SHP77 (cell line): ENCODE results near the gene CIAO3.
A peak's percentile ranks its signal among the peaks of the same experiment; 100 is the strongest.

Experiments used
- DNase-seq, 2 experiments: peaks; one replicate each; lab custom pipeline; 2025; lab: John Stamatoyannopoulos, UW

CIAO3 gene

DNA sequence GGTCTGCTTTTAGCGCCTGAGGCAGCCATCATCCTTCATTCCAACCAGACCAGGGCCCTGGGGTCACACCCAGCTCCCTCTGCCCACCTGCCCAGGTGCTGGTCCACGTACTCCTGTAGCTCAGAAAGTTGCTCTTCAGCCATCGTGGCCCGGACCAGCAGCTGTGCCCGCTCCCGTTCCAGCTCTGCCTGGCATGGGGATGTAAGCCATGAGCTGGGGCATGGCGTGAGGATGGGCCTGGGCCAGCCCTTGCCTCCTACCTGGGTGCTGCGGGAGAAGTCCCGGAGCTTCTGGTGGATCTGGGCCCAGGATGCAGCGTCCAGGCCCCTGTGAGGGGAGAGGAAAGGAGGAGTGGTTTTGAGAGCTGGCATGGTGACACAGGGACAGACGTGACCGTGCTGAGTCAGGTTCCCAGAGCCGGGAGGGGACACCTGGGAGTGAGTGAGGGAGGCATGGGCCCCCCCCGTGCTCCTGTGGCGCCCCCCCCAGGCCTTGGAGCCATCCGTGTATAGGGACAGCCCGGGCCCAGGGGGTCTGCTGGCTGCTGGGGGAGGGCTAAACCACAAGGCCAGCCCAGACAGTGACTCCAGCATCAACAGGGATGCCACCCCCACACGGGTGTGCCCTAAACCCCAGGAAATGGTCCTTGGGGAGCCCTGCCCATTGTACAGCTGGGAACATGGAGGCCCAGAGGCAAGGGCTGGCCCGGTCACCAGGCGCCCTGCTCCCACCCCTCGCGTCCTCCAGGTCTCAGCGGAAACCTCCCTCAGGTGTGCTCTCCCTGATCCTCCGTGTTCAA, 17.8 kb downstream of the CIAO3 start:
- DNase-seq = no peak

DNA sequence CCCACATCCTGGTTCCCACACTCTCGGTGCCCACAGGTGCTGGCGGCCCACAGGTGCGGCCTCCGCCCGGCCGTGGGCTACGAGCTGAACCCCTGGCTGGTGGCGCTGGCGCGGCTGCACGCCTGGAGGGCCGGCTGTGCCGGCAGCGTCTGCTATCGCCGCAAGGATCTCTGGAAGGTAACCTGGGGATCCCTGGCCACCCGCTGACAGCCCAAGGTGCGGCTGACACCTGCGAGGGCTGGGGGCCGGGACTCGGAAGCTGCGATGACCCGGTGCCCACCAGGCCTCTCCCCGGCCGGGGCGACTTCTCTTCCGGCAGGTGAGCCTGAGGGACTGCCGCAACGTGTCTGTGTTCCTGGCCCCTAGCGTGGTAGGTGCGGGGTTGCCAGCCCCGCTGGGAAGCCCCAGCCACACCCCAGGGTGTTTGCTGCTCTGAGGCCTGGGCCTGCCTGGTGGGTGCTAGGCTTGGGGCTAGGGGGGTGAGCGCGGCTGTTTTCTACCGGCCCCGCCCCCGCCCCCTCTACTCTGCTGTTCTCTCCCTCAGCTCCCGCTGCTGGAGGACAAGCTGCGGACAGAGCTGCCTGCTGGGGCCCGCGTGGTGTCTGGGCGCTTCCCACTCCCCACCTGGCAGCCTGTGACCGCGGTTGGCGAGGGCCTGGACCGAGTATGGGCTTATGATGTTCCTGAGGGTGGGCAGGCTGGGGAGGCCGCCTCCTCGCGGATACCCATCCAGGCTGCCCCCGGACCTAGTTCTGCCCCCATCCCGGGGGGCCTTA, 18.8 kb downstream of the CIAO3 start:
- no peak for DNase-seq

DNA sequence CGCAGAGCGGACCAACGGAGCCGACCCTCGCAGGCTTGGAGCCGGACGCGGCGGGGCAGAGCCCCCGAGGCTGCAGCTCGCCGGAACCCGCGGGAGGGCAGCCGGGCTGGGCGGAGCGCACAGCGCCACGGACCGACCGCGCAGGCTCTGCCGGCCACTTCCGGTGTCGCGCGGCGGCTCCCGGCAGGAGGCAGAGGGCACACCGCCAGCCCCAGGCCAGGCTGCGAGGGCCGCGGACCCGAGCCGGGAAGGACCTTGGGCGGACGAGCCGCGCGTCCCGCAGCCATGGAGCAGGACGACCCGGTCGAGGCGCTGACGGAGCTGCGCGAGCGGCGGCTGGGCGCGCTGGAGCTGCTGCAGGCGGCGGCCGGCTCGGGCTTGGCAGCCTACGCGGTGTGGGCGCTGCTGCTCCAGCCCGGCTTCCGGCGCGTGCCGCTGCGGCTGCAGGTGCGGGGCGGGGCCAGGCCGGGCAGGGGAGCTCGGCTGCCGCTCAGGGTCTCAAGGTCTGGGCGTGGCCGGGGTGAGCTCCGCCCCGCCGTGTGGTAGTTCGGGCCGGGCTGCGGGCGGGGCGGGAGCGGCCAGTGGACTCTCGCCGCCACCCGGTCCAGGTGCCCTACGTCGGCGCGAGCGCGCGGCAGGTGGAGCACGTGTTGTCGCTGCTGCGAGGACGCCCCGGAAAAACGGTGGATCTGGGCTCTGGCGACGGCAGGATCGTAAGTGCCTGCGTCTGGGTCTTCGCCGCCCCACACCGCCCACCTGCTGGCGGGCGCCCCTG, 19.6 kb downstream of the CIAO3 start, which contains the start of gene ANTKMT:
TSS of gene ANTKMT (plus strand) at position 157 of the 775 bp plus-strand sequence. CDS start at position 286, 129 bp downstream.
- peak; percentile 81 to 92 for DNase-seq

DNA sequence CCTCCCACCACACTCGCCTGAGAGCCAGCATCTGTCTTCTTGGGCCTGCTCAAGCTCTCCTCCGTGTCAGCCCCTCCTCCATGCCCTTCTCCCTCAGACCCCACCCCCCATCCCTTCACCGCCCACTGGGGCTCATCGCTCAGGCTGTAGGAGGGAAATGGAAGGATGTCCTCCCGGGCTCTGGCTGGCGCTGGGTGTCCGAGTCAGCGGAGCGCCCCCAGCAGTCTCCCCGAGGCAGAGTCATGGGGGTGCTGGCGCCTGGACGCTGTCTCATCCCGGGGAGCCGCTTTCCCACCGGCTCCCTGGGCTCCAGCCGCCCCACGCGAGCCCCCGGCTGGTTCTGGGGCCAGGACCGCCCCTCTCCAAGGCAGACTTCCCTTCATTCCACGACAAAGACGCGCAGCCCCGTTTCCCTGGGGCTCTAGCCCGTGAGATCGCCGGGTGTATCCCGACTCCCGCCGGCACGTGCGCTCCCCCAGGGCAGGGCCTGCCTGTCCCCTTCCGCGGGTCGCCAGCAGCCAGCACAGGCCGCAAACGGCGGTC, 20.3 kb downstream of the CIAO3 start:
- DNase-seq = peak; percentile 71 to 83

DNA sequence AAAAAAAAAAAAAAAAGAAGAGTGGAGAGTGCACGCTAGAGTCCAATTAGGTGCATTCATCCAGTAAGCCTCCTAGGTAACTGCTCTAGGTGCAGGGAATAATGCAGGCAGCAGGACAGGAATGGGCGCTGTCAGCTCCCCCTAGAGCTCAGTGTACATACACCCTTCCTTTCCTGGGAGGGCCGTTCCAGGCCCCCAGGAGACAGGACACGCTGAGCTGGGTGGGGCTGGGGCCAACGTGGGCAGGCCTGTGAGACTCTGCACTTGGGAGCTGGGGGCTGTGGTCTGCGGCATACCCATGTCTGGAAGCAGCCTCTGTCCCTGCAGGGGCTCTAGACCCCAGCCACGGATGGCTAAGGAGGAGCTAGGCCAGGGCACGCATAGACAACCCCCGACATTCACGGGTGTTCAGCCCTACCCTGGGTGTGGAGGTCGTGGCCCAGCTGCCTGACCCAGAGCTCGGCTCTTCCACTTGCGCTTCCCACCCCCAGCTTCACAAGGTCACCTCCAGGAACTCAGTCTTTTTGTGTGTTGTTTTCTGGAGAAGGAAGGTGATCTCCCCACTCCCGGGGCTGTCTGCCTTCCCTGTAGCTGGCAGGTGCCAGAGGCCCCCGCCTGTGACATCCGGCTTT, 20.9 kb downstream of the CIAO3 start:
- peak in 1 of 2 experiments; percentile 49 for DNase-seq

DNA sequence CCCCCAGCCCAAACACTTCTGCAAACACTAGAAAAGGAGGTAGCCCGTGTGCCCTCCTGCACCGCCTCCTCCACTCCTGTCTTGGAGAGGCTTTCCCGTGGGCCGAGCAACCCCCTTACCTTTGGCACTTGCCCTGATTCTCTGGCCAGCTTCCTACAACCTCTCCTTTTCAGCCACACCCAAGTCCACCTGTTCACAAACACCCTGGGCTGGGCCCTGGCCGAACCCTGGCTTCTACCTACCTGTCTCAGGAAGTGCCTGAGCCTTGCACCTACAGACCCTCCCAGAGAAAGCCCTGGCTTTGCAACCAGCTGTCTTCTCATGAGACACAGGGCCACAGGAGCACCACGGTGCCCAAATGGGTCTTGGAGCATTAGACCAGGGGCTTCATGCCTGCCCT, 21.9 kb downstream of the CIAO3 start:
- no peak for DNase-seq

DNA sequence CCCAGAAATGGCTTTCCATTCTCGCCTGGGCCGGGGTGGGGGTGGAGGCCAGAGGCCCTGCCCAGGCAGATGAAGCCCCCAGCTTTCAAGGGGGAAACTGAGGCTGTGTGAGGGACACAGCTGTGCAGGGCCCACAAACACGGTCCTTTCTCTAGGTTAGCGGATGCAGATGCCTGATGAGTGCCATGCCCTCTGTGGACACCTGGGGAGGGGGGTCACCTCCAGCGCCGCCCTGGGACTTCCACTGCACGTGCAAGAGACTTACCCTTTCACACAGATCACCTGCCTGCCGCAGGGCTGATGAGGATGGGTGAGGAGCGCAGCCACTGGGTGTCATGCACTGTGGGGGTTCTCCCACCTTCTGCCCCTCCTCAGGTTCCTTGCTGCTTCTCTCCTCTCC, 22.4 kb downstream of the CIAO3 start:
- no peak for DNase-seq

DNA sequence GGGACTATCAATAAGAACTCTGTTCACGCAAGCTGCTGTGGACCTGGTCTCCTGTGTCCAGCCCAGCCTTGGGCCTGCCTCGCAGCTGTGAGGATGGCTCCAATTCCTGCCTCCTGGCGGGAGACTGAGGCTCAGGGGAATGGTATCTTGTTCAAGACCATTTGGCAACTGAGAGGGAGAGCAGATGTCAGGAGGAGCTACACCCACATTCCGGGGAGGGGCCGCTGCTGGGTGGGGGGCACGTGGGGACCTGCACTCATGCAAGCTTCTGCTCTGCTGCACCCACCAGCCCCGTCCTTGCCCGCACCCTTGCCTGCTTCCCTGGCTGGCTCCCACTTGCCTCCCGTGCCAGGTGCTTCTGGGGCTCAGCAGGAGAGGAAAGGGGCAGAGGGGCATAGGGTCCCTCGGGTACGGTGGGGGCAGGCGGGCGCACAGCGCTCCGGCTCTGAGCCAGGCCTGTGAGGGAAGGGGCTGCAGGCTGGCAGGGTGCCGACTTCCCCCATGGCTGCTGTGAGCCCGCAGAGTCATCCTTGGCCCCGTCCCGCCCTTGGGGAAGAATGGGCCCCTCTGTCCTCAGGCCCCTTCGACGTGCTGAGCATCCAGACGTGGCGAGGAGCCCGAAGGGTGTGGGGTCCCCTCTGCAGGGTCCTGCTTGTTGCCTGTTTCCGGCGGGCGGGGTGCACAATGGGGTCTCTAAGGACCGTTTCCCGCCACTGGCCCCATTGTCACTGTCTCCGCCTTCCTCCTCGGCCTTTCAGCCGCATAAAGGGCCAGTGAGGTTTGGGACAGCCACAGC, 23.1 kb downstream of the CIAO3 start:
- no peak for DNase-seq

DNA sequence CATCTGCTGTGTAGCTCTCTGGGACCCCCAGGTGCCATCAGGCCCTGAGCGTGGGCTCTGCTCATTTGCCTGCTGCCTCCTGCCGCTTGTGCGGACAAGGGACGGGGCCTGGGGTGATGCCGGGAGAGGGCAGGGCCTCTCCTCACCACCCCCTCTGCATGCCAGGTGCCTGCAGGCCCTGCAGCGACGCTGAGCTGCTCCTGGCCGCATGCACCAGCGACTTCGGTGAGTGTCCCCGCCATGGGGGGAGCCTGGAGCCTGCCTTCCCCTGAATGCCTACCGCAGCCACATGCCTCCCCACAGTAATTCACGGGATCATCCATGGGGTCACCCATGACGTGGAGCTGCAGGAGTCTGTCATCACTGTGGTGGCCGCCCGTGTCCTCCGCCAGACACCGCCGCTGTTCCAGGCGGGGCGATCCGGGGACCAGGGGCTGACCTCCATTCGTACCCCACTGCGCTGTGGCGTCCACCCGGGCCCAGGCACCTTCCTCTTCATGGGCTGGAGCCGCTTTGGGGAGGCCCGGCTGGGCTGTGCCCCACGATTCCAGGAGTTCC, 23.9 kb downstream of the CIAO3 start:
- DNase-seq = no peak

DNA sequence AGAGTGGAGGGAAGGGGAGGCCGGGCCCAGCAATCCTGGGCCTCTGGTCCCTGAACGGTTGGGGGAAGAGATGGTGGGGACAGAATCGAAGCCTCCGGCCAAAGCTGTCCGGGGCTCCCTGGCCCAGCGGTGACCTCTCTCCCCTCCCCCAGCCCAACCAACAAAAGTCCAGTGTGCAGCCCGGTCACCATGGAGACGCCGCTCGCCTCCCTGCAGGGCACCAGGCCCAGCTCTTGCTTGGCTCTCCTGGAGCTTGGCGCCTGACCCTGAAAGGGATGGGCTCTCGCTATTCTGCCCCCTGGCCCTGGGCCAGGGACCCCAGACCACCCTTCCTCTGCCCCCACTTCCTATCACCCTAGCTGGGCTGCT, 24.6 kb downstream of the CIAO3 start:
- DNase-seq = peak in 1 of 2 experiments; percentile 26

DNA sequence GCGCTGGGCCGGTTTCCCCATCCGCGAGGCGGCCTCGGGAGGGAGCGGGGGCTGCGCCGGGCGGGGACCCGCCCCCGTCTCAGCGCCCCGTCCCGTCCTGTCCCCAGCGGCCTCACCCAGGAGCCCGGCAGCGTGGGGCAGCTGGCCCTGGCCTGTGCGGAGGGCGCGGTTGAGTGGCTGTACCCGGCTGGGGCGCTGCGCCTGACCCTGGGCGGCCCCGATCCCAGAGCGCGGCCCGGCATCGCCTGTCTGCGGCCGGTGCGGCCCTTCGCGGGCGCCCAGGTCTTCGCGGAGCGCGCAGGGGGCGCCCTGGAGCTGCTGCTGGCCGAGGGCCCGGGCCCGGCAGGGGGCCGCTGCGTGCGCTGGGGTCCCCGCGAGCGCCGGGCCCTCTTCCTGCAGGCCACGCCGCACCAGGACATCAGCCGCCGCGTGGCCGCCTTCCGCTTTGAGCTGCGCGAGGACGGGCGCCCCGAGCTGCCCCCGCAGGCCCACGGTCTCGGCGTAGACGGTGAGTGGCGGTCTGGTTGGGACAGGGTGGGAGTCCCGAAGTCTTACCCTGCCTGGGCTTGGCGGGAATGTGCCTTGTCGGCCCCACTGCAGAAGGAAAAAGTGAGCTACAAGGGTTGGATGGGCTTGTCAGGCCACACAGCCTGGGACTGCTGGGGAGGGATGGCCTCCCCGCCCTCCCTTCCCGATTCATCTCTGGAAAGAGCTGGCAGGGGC, 25.2 kb downstream of the CIAO3 start:
- DNase-seq = no peak

DNA sequence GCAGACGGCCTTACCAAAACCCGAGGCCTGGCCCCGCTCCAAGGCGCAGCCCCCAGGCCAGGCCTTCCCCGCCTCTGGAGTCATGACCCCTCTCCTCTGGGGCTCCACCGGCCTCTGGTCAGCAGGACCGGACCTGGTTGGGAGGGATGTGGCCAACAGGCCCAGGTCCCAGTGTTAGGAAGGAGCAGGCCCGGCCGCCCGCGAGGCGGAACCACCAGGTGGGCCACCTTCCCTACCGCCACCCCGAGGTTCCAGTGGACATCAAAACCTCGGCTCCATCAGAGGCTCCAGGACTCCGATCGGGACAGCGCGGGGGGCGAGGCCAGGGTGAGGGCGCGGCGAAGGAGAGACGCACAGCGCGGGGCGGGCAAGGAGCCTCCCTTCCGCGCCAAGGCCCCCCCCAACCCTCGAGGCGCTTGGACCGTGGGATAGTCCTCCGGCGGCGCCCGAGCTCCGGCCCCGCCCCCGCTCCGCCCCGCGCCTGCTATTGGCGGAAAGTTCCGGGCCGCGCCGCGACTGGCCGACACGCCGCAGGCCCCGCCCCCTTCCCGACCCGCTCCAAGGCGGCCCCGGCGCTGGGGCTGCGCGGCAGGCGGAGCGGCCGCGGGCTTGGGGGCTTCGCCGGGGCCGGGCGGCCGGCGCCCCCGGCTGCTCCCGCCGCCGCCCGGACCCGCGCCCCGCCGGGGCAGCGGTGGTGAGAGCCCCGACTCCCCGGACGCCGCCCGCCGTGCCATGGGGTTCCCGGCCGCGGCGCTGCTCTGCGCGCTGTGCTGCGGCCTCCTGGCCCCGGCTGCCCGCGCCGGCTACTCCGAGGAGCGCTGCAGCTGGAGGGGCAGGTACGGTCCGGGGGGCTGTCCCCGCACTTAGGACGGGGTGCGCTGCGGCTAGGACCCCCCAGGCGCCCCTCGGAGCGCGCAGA, 26.0 kb downstream of the CIAO3 start, which contains the start of gene METRN:
TSS of gene METRN (plus strand) at position 561 of the 919 bp plus-strand sequence. CDS start at position 733, 172 bp downstream.
- peak; percentile 77 to 81 for DNase-seq

DNA sequence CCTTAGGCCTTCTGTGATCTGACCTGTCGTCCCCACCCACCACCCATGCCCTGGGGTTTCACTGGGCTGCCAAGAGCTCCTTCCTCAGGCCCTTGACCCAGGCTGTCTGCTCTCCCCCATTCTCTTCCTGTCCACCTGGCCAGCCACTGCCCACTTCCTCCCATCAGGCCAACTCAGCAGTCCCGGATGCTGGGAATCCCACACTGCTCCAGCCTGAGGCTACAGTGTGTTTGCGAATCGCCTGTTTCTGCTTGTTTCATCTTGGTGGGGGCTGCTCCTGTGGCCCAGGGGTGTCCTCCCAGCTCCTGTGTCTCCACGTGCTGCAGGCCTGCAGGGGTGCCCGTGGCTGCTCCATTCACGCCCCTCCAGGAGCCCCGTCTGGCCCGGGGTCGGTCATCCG, 26.7 kb downstream of the CIAO3 start:
- peak in 1 of 2 experiments; percentile 19 for DNase-seq

DNA sequence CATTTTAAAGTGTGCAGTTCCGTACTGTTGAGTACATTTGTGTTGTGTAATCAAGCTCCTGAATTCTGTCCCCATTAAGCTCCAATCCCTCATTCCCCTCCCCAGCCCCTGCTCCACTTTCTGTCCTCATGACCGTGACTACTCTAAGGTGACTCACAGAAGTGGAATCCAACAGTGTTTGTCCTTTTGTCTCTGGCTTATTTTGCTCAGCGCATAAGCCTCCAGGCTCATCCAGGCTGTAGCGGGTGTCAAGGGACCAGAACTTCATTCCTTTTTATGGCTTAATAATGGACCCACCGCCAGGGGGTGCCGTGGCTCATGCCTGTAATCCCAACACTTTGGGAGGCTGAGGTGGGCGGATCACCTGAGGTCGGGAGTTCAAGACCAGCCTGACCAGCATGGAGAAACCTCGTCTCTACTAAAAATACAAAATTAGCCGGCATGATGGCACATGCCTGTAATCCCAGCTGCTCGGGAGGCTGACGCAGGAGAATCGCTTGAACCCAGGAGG, 28.0 kb downstream of the CIAO3 start:
- peak in 1 of 2 experiments; percentile 12 for DNase-seq

DNA sequence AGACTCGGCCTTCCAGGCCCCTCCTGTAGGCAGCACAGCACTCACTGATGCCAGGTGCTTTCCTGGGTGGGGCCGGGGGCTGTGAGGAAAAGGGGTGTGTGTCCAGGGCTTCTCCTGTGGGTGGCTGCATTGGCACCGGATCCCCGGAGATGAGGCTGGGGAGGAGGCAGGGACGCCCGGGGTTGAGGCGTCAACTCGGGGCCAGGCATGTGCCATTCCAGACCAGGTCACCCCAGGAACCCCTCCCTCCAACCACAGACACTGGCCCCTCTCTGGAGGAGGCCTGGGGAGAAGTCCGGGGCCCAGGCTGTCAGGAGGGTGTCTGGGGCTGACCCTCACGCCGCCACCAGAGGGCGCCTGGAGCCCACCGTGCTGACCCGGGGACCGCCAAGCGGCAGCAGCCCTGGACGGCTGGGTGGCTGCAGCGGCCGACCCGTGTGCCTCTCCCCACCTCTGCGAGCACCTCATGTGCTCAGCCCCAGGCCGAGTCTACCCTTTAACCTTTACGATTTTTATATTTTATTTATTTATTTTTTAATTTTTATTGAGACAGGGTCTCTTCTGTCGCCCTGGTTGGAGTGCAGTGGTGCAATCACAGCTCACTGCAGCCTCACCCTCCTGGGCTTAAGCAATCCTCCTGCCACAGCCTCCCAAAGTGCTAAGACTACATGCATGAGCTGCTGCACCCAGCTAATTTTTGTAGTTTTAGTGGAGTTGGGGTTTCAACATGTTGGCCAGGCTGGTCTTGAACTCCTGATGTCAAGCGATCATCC, 29.1 kb downstream of the CIAO3 start:
- peak in 1 of 2 experiments; percentile 73 for DNase-seq

DNA sequence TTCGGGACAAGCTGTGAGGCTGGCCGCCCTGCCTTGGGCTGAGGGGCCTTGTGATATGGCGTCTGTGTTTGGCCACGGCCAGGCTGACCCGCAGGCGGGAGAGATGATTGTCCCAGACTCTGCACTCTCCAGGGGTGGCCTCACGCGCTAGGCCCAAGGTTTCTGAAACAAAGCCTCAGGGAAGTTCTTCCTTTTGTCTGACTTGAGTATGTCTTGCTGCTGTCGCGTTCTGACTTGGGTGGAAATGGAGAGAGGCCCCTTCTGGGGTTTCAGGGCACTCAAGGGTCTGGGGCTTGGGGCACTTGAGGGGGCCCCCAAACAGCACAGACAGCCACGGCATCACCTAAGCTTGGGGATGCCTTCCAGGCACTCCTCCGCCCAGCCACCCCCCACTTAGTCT, 29.7 kb downstream of the CIAO3 start:
- DNase-seq = no peak

DNA sequence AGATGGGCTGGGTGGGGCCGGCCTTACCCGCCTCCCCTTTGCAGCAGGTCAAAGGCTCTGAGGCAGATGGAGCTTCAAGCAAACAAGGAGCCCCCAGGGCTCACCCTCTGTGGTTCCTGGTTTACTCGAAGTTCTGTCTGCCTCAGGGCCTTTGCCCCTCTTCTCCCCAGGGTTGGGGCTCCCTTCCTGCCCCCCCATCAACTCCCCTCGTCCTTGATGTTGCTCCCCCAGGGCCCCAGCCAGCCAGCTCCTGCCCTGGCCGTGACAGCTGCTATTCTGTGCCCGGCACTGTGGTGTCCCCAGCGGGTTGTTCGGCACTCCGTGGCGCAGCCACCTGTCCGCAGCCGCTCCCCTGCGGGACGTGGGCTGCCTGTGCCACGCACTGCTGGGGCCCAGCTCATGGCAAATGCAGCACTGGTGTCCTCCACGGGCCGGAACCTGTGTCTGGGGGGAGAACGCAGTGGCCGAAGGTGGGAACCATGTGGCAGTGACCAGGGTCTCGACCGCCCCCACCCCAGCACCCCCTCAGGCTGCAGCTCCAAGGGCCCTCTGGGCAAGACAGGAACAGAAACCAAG, 30.2 kb downstream of the CIAO3 start:
- DNase-seq = no peak
